ENCODE data around the gene GPR179. TPM values are rescaled to one million over a fixed set of nuclear protein-coding genes. Genes with fewer than 3 reads are reported as not detected.

Gene GPR179
- total RNA-seq, 1 donor from 2014 or later, result 0.22 TPM

GRCh38 chr17:38349097-38349730 lies 5.5 kb upstream of the GPR179 start:
- DNase-seq (ENCODE audit: low spot score) (peak; percentile 92), ATAC-seq (peak; percentile 77)
- intact Hi-C loops (cut with DNase I), result no loop called here

- no peak for DNase-seq (ENCODE audit: low spot score)
- no peak for ATAC-seq
- intact Hi-C loops (cut with DNase I), result no loop called here
These were observed 2.0 kb upstream of the GPR179 start for GRCh38 chr17:38345743-38346142.

DNA sequence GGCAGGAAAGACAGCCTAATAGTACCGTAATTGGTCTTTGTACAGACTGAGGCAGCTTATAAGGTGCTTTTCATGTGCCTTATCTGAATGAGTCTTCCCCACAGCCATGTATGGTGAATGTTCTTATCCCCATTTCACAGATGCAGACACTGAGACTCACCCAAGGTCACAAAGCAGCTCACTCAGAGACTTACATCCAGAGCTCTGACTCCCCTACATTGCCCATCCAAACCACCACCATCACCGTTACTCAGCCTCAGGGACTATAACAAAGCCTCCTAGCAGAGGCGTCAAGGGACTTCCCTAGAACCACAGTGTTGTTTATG lies 627 bp upstream of the GPR179 start:
- DNase-seq (ENCODE audit: low spot score) (no peak), ATAC-seq (no peak)
- intact Hi-C loops (cut with DNase I), result no loop called here

DNA sequence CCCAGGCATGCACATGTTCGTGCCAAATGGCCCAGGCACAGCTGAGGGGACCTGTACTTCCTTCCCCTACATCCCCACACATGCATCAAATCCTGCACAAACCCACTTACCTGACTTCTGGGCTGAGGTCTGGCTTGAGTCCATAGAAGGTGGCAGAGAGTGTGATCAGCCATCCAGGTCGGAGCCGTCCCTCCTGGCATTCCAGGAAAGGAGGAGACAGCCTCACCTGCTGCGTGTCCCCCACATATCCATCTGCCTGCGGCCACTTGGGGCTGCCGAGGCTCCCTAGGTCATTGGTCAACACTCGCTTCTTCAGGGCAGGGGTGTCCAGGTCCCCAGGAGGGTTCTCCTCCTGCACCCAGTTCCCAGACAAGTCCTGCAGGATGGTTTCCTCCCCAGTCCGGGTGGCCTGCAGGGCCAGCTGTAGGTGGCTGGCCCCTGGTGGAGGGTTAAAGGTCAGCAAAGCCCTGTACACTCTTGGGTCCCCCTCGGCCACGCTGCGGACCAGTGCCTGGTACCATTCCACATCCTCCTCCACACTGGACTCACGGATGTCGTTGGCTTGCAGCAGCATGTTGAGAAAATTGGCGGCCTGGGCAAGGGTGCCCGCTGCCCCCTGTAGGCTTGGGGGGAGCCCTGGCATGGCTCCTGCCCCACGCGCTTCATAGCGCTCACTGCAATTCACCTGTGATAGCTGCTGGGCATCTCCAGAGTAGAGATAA lies 709 bp downstream of the GPR179 start:
- intact Hi-C loops (cut with DNase I), result no loop called here
- ATAC-seq (no peak), DNase-seq (ENCODE audit: low spot score) (no peak)

- DNase-seq (ENCODE audit: low spot score), result peak; percentile 77
- peak; percentile 54 for ATAC-seq
These were observed 2.6 kb downstream of the GPR179 start for GRCh38 chr17:38341035-38341721.

DNA sequence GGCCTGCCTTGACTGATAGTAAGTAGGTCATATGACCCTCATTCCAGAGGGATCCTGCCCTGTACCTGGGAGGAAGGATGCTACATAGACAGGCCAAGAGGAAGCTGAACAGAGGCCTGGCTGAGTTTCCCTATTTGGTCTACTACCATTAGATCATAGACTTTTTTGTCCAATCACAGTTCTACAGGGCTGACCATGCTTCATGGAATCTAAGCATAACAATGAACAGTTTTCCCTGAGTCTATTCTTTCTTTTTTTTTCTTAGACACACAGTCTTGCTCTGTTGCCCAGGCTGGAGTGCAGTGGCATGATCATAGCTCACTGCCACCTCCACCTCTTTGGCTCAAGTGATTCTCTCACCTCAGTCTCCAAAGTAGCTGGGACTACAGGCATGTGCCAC lies 3.9 kb downstream of the GPR179 start:
- intact Hi-C loops (cut with DNase I), result no loop called here
- DNase-seq (ENCODE audit: low spot score) (no peak), ATAC-seq (no peak)

More at GRCh38 chr17:38341035-38341721, 2.6 kb downstream of the GPR179 start:
- intact Hi-C loops (cut with DNase I), result no loop called here

DNA sequence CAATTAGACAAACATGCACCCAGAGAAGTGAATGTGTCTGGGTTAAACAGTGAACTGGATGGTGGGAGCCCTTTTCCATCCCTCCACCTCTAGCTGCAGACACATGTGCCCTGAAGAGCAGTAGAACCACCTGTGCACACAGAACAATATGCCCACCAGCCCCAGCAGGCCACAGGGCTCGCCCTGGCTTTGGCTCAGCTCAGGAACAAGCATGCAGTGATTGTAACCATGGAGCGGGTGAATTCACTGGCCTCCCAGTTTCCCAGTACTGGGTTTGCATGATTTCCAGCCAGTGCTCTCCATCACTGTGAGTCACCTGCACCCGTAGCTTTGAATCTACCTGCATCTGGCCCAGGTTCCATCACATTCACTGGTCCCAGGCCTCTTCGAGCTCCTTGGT lies 5.2 kb downstream of the GPR179 start:
- ATAC-seq (no peak), DNase-seq (ENCODE audit: low spot score) (no peak)
- intact Hi-C loops (cut with DNase I), result no loop called here

DNA sequence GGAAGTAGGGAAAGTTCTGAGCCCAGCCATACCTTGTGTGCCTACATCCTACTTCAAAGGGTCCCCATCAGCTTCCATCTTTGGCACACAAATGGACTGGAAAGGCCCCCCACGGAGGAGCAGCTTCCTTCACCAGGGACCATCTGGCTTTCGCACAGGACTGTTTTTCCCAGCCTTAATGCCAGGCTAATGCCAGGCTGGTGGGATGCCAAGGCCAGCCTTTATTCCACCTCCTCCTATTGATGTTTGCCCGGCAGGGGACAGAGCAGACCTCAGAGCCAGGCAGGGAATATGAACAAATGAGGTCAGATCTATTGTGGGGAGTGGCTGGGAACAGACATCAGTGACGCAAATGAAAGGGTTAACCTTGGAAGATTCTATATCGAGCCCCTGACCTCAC lies 5.7 kb downstream of the GPR179 start:
- intact Hi-C loops (cut with DNase I), result no loop called here
- ATAC-seq, result no peak
- DNase-seq (ENCODE audit: low spot score), result no peak

DNA sequence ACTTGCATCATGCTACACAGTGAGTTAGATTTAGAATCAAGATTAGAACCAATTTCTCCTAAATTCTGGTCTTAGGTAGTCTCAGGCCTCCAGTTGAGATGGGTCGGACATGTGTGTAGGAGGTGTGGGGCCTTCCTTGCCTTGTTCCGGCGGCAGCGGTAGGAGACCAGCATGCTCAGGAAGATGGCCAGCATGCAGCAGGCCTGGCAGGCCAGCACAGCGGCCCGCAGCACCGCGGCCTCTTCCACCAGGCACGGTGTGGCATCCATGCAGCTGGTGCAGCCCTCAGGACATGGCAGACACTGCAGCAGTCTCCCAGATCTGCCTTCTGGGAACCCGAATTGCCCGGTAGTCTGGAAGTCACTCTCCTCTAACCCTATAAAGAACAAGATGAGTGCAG lies 6.9 kb downstream of the GPR179 start:
- ATAC-seq (no peak), DNase-seq (ENCODE audit: low spot score) (no peak)
- intact Hi-C loops (cut with DNase I), result no loop called here

DNA sequence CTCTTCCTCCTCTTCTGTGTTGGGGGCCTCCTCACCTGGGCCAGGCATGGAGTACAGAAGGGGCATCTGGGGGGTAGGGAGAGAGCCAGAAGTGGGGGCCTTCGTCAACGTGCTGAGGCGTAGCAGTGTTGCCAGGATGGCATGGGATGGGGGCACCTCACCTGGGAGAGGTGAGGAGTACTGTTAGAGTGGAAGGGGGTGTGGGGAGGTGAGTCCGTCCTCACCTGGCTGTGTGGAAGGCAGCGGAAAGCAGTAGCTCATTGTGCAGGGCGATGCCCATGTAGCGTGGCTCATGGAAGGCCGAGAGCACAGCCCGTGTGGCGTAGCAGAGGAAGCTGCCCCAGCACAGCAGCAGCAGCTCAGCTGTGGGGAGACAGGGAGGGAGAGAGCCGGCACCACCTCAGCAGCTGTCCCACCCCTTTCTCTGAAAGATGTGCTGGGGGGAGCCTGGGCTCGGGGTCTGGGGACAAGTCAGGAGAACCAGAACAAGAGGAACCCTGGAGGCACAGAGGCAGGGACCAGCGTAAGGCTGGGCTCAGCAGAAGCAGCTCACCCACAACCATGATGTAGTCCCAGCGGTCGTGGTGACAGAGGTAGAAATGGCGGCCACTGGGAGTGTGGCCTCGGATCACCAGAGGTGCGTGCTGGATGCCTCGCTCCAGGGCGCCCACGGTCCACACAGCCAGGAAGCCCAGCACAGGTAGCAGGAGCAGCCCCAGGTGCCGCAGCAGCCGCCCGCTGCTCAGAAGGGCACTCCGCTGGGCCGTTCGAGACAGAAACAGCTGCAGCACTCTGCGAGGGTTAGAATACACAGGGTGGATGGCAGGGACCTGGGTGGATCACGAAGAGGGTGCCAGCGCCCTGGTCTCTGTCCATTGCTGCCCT lies 9.0 kb downstream of the GPR179 start:
- DNase-seq (ENCODE audit: low spot score) (peak; percentile 37), ATAC-seq (no peak)
- intact Hi-C loops (cut with DNase I), result no loop called here

GRCh38 chr17:38333635-38334295 lies 10.0 kb downstream of the GPR179 start:
- intact Hi-C loops (cut with DNase I), result no loop called here
- no peak for ATAC-seq

DNA sequence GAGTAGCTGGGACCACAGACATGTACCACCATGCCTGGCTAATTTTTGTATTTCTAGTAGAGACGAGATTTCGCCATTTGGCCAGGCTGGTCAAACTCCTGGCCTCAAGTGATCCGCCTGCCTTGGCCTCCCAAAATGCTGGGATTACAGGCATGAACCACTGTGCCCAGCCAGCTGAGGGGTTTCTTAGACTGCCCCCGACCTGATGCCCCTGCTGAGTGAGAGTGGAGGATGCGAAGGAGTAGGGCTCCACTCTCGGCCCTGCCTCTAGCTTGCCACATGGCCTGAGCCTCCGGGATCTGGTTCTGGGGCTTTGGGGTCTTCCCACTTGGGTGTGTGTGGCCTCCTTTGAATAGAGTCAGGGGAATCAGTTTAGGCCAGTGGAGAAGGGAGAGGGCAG lies 11.0 kb downstream of the GPR179 start:
- no peak for DNase-seq (ENCODE audit: low spot score)
- intact Hi-C loops (cut with DNase I), result no loop called here
- ATAC-seq, result no peak

More at GRCh38 chr17:38333635-38334295, 10.0 kb downstream of the GPR179 start:
- DNase-seq (ENCODE audit: low spot score), result no peak

GRCh38 chr17:38330941-38331411 lies 12.8 kb downstream of the GPR179 start:
- intact Hi-C loops (cut with DNase I), result no loop called here
- DNase-seq (ENCODE audit: low spot score), result no peak
- ATAC-seq, result no peak

DNA sequence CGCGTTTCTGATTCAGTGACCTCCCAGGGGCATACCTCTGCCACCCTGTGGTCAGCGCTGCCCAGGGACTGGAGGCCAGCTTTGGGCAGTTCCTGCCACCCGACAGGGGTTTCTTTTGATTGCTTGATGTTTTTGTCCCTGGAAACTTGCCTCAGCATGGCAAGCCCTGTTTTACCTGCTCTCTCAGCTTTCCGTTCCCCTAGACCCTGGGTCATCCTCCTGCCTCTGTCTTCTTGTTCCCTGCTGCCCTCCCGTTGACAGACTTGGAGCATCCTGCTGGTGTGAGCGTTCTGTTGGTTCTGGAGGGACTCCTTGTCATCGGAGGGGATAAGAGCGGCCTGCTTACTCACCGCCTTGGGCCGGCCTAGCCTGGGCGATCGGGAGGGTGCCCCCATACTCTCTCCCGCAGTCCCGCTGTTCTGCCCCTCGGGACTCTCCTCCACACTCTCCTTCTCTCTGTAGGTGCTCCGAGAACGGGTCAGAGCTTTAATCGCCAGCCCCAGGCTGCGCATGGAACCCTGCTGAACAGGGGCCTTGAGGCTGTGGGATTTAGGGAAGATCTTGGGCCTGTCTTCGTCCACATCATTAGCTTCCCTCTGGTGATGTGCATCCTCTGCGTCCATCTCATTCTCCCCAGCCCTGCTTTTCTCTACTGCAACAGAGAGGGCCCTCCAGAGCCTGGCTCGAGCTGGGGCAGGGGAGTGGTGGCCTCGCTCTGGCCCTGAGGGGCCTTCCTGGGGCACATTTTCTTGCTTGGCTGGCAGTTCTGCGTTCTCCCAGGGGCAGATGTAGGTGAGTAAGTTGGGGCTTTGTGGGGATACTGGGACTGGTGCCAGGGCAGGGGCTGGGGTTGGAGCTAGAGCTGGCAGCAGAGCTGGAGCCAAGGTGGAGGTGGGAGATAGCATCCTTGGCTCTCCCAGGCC lies 13.7 kb downstream of the GPR179 start:
- intact Hi-C loops (cut with DNase I), result no loop called here
- no peak for ATAC-seq

GRCh38 chr17:38329284-38329683 lies 14.5 kb downstream of the GPR179 start:
- ATAC-seq (no peak), DNase-seq (ENCODE audit: low spot score) (no peak)
- intact Hi-C loops (cut with DNase I), result no loop called here

More for the DNA sequence above, 13.7 kb downstream of the GPR179 start:
- no peak for DNase-seq (ENCODE audit: low spot score)

GRCh38 chr17:38328620-38329019 lies 15.1 kb downstream of the GPR179 start:
- ATAC-seq, result no peak
- intact Hi-C loops (cut with DNase I), result no loop called here
- DNase-seq (ENCODE audit: low spot score), result no peak

GRCh38 chr17:38327936-38328335 lies 15.8 kb downstream of the GPR179 start:
- peak; percentile 39 for DNase-seq (ENCODE audit: low spot score)
- no peak for ATAC-seq
- intact Hi-C loops (cut with DNase I), result no loop called here

Data from sciatic nerve (tissue), 2 donors.